A673 (cell line): Measurements from ENCODE around the gene ARMC6.

ENCODE experiments used
- CTCF ChIP-seq: fragments of 300-800, 200-600 bp; sonication (generic); conservative IDR thresholded peaks from 2 replicates; pipeline ENCODE4 v1.5.1; 2017; ENCODE audit warnings: low read depth, mild to moderate bottlenecking, antibody characterized with exemption, low read length, moderate library complexity, mixed read lengths
- EZH2 ChIP-seq: fragments of 200-600 bp; sonication (generic); IDR thresholded peaks from 2 replicates; pipeline ENCODE4 v1.6.1; 2017; ENCODE audit warnings: borderline replicate concordance, low read depth, mild to moderate bottlenecking, mixed read lengths, antibody characterized with exemption, low read length; ENCODE audit not compliant: poor library complexity, severe bottlenecking

DNA sequence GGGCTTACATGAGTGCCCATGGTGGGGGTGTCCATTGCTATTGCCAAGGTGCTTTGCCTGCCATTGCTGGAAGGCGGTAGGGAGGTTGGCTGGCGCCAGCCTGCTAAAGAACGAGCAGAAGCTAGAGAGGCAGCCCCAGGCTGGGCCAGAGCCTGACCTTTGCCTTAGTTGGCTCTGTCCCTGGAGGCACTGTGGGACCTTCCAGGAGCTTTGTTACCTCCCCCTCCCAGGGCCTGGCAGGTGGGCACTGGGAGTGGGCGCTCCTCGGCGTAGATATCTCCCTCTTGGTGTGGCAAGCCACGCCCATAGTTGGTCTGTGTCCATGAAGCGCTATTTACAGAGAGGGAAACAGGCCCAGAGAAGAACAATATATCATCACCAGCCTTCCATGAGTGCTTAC lies 28.1 kb downstream of the ARMC6 start:
- TF ChIP-seq CTCF (no peak), EZH2 (no peak)
